SKM-1 treated with dmso at 0.1 percent for 144 hours (cell line): ENCODE data around the gene CBR4.
A peak's percentile ranks its signal among the peaks of the same experiment; 100 is the strongest.
"Not testable (repeated sequence)": the region's sequence is repeated elsewhere in the genome, so short reads cannot be mapped to it uniquely, and the experiment has no call there.

Experiments
- DNase-seq: peaks from one replicate; lab custom pipeline; 2025; ENCODE audit not compliant: unreplicated experiment; lab: John Stamatoyannopoulos, UW

Gene CBR4

DNA sequence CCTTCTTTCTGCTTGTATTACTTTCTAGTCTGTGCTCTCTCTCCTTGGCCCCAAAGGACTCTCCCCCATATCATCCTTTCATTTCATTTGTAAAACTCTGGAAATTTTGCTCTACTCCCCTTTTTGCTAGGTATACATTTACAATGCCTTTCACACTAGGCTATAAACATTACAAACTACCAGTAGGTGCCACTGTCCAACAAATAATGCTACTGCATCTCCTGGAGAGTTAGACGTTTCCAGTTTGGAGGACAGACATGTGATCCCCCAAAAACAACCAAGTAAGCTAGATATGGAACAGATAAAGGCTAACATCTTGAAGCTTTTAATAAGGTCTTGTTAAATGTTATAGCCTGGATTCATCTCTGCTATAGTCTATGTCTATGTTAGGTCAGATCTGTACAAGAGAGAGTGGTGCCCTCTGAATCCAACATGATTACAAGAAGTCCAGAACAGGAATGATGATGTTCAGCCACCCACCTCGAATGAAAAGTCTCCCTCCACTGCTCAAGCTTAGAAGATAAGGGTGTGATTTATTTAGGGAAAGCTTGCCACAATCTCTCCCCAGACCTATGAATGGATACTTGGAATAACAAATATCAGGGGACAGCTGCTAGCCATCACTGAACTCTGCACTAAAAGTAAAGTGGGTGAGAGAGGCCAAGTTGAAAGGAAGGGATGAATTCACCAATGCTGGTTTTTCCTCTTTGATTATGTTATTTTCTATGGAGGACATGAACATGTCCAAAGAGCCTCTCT, 14.3 kb downstream of the CBR4 start:
- DNase-seq: no peak

DNA sequence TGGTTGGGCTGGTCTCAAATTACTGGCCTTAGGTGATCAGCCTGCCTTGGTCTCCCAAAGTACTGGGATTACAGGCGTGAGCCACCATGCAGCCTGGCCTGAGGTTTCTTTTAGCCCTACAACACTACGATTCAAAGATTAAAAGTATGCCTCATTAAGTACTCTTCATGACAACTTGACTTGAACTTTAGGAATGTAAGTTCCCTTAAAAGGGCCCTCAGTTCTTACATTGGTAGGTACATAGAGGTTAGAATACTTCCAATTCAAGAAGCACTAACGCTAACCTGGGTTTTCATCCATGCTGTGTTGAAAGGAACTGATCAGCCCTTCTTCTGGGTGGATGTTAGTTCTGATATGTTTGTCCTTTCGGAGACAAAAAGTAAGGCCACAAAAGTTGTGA, 15.1 kb downstream of the CBR4 start:
- no peak for DNase-seq

GRCh38 chr4:168993714-168994510, 16.1 kb downstream of the CBR4 start:
- DNase-seq: no peak

DNA sequence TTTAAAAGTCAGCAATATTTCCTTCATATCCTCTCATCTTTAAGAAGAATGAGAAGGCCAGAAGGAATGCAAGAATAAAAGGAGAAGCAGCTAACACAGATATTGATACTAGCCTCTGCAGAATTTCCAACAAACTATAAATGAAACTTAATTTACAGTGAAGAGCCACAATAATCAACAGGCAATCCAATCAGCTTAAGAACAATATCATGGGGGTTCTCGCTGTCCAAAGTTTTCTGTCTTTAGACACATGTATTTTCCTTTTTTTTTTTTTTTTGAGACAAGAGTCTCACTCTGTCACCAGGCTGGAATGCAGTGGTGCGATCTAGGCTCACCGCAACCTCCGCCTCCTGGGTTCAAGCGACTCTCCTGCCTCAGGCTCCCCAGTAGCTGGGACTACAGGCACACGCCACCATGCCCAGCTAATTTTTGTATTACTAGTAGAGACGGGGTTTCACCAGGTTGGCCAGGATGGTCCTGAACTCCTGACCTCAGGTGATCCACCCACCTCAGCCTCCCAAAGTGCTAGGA, 17.0 kb downstream of the CBR4 start:
- not testable (repeated sequence) for DNase-seq

DNA sequence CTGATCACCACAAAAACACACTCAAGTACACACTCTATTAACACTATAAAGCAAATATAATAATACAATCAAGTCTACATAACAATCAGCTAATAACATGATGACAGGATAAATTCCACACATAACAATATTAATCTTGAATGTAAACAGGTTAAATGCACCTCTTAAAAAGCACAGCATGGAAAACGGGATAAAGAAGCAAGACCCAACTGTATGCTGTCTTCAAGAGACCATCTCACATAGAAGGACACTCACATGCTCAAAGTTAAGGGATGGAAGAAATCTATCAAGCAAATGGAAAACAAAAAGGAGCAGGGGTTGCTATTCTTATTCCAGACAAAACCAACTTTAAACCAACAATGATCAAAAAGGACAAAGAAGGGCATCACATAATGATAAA, 28.1 kb downstream of the CBR4 start:
- DNase-seq: no peak

GRCh38 chr4:168981460-168981859, 28.6 kb downstream of the CBR4 start:
- DNase-seq: no peak

- DNase-seq: no peak
Measured at GRCh38 chr4:168979338-168979737, 30.7 kb downstream of the CBR4 start.

GRCh38 chr4:168978001-168978700, 31.9 kb downstream of the CBR4 start:
- DNase-seq: no peak

DNA sequence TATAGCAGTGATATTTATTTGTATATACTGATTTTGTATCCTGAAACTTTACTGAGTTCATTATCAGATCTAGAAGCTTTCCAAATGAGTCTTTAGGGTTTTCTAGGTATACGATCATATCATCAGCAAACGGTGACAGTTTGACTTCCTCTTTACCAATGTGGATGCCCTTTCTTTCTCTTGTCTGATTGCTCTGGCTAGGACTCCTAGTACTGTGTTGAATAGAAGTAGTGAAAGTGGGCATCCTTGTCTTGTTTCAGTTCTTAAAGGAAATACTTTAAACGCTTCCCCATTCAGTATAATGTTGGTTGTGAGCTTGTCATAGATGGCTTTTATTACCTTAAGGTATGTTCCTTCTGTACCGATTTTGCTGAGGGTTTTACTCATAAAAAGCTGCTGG, 37.5 kb downstream of the CBR4 start:
- no peak for DNase-seq

DNA sequence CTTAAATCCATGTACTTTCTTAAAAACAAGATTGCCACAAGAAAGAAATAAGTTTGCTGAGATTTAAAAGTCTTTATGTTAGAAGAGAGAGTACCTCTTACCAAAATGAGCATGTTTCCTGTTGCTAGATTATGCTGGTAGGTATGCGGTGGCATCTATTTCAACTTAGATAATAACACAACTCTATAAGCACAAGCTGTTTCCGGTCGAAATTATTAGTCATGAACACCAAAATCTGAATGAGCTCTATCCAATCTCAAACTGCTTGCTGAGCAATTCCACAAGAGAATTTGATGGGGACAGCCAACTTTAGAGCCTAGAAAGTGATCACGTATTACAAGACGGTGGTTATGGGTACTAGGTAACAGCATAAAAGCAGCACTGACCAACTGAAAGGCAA, 49.3 kb downstream of the CBR4 start:
- DNase-seq: no peak

- no peak for DNase-seq
Measured at GRCh38 chr4:168955674-168956073, 54.4 kb downstream of the CBR4 start.

- not testable (repeated sequence) for DNase-seq
Measured at GRCh38 chr4:168952821-168953246, 57.2 kb downstream of the CBR4 start.

DNA sequence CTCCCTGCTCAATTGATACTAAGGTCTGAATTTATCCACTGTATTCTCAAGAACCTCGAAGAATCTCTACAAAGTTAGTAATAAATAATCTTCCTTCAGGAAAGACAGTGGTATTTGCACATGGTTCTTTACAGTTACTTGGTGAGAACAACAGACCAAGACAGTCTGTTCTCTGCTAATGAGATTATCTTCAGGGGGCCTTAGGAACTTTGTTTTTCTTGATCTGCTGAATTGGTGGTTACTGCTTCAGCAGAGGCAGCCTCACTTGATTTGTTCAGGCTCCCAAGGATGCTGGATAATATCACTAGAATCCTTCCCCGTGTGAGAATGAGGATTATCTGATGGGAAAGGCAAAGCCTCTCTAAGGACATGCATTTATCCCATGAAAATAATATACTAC, 64.8 kb downstream of the CBR4 start:
- DNase-seq: no peak

GRCh38 chr4:168942985-168943384, 67.1 kb downstream of the CBR4 start:
- peak; percentile 2 for DNase-seq
